Ovary (tissue), 9 donors: ENCODE results near the gene CCL19. TPM values are rescaled to one million over a fixed set of nuclear protein-coding genes. Genes with fewer than 3 reads are reported as not detected.

Experiments
- DNase-seq, 5 donors: peaks; one replicate each; pipeline ENCODE4 v3.0.0-alpha.2; 2019 to 2020
- H3K27ac ChIP-seq, 2 donors: fragments of 200-600 bp; one replicate each; pipeline versions ENCODE4 v1.5.1 to v1.8.0; 2019 to 2022
- H3K27me3 ChIP-seq: fragments of 200-600 bp; one replicate; pipeline ENCODE4 v1.8.0; 2022
- H3K36me3 ChIP-seq: fragments of 200-600 bp; sonication (generic); one replicate; pipeline ENCODE4 v1.5.1; 2019
- H3K4me1 ChIP-seq: one replicate; pipeline ENCODE4 v1.8.1; 2013; ENCODE audit warnings: mild to moderate bottlenecking, moderate library complexity; ENCODE audit not compliant: insufficient read depth
- H3K4me3 ChIP-seq: fragments of 200-600 bp; sonication (generic); one replicate; pipeline ENCODE4 v1.5.1; 2017
- H3K9me3 ChIP-seq, 2 donors: fragments of 200-600 bp in 1 of 2; sonication (generic) in 1 of 2; one replicate each; pipeline versions ENCODE4 v1.5.1 to v1.8.1; 2013 to 2019; ENCODE audit warnings: mild to moderate bottlenecking in 1 of 2, moderate library complexity in 1 of 2
- EP300 ChIP-seq: sonication (generic); formaldehyde crosslinking; IDR thresholded peaks from one replicate; pipeline ENCODE4 v1.6.1; 2017; ENCODE audit warnings: antibody characterized with exemption
- POLR2A ChIP-seq: fragments of 450-650 bp; IDR thresholded peaks from one replicate; pipeline ENCODE4 v1.6.1; 2017; ENCODE audit warnings: antibody characterized with exemption, mild to moderate bottlenecking, moderate library complexity
- WGBS, 3 donors: extraction: QIAGEN DNeasy Blood & Tissue Kit in 1 of 3; methylation state at CpG; one replicate each; pipeline versions ENCODE4 v1.1.5 to v1.1.7; 2013 to 2017; 5-methylcytosine and 5-hydroxymethylcytosine counted together
- intact Hi-C, 4 donors: fragments of 100-400 bp; cut with DNase I; formaldehyde crosslinking; loops; one replicate each; pipeline versions ENCODE4 v1.11.0 to v1.15.1; 2022 to 2023
- polyA plus RNA-seq, 2 donors: library from polyadenylated mRNA; stranded (reverse); fragments of 200-250 nt in 1 of 2; fragments of 350-450 nt in 1 of 2; fragmentation: Illumina TruSeq in 1 of 2; extraction: RNeasy Lipid Tissue Mini Kit (QIAGEN cat#74804) in 1 of 2; gene quantifications; one replicate each; pipeline ENCODE4 v1.2.3, GENCODE V29; 2013 to 2014
- total RNA-seq, 7 donors: library from RNA; depleted of rRNA in 2 of 7; stranded (reverse); fragments of >200 nt in 2 of 7; fragmentation: NEBNext Ultra II Directional in 3 of 7; extraction: Animal tissue kit (Norgen Biotek cat#: 25700) in 3 of 7; gene quantifications; one replicate each; pipeline versions ENCODE4 v1.1.0 to v1.2.4, GENCODE V29; 2016 to 2023
- TF ChIP-seq, protein P1 (sequence below), 3 donors: fragments of 450-650 bp in 2 of 3; fragments of 200-600 bp in 1 of 3; IDR thresholded peaks; one replicate each; pipeline versions ENCODE4 v1.5.1 to v1.8.0; 2016 to 2022; ENCODE audit warnings: antibody characterized with exemption in 3 of 3, mild to moderate bottlenecking in 1 of 3
- donor health status: DM: no; HTN: no; CAD: no; lungs with moderate emphysema.
- donor health status: DM: no; HTN: no; CAD: no.
- donor health status: Bipolar disorder and iron deficiency.
- donor health status: DM: yes; HTN: yes; CAD: no.
- donor health status: DM: no; HTN: no; CAD: no.
- donor health status: DM: yes; HTN: yes; CAD: no.

Gene CCL19
- total and polyA plus RNA-seq, 9 donors = 0.40 to 14.9 (median 7.7) TPM; not detected in 5

DNA sequence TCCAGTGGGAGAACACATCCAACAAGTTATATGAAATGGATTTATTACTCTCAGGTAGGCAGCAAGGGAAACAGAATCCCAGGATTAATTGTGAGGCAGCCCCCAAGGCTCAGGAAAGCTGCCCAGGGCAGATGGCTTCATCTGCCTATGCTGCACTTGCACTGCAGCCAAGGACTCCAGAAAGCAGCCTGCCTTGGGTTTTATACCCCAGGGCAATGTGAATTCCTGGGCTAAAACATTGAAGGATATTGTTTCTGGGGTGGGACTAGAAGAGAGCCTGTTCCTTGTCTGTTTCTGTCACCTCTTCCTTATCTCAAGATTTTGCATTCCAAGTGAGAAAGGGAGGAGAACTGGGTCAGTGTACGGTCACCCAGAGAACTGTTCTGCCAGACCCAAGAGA lies 19.8 kb downstream of the CCL19 start:
- H3K9me3 ChIP-seq = no peaks in the 10 kb centered on the region
- H3K4me3 ChIP-seq = no peak overlapping the region
- H3K27ac ChIP-seq = no peak overlapping the region
- DNase-seq = no peak
- no peaks in the 10 kb centered on the region for H3K36me3 ChIP-seq
- intact Hi-C loops = no loop called here
- no peak for TF ChIP-seq EP300
- TF ChIP-seq, protein P1, sequence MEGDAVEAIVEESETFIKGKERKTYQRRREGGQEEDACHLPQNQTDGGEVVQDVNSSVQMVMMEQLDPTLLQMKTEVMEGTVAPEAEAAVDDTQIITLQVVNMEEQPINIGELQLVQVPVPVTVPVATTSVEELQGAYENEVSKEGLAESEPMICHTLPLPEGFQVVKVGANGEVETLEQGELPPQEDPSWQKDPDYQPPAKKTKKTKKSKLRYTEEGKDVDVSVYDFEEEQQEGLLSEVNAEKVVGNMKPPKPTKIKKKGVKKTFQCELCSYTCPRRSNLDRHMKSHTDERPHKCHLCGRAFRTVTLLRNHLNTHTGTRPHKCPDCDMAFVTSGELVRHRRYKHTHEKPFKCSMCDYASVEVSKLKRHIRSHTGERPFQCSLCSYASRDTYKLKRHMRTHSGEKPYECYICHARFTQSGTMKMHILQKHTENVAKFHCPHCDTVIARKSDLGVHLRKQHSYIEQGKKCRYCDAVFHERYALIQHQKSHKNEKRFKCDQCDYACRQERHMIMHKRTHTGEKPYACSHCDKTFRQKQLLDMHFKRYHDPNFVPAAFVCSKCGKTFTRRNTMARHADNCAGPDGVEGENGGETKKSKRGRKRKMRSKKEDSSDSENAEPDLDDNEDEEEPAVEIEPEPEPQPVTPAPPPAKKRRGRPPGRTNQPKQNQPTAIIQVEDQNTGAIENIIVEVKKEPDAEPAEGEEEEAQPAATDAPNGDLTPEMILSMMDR (IDR thresholded peaks at IDR 0.05) = no peak
- TF ChIP-seq POLR2A = no peak
- WGBS, 3 donors = 58 to 76% (median 67%) methylated on average over 1 of the region's 1 CpG
- H3K27me3 ChIP-seq = no peaks in the 10 kb centered on the region
- peaks cover 1% of the 10 kb centered on the region for H3K4me1 ChIP-seq

- intact Hi-C loops = loop anchor here in 2 of 4 donors (2.0 to 10.0 kb wide), 2 partner anchors 31 to 1505 kb away; partner anchors contain the start of gene B4GALT1 (in 1 of the 2)
- Histone ChIP-seq H3K27me3 (no peaks in the 10 kb centered on the region), H3K9me3 (no peaks in the 10 kb centered on the region), H3K4me3 (no peak overlapping the region), H3K4me1 (peaks cover 1% of the 10 kb centered on the region), H3K36me3 (no peaks in the 10 kb centered on the region), H3K27ac (no peak overlapping the region)
- no peak for DNase-seq
- 88 to 92% (median 90%) methylated on average over 5 of the region's 5 CpGs for WGBS, 3 donors
- TF ChIP-seq POLR2A (no peak), EP300 (no peak)
- TF ChIP-seq, protein P1 (IDR thresholded peaks at IDR 0.05) = no peak
These were observed 21.1 kb downstream of the CCL19 start for GRCh38 chr9:34669809-34670562.

DNA sequence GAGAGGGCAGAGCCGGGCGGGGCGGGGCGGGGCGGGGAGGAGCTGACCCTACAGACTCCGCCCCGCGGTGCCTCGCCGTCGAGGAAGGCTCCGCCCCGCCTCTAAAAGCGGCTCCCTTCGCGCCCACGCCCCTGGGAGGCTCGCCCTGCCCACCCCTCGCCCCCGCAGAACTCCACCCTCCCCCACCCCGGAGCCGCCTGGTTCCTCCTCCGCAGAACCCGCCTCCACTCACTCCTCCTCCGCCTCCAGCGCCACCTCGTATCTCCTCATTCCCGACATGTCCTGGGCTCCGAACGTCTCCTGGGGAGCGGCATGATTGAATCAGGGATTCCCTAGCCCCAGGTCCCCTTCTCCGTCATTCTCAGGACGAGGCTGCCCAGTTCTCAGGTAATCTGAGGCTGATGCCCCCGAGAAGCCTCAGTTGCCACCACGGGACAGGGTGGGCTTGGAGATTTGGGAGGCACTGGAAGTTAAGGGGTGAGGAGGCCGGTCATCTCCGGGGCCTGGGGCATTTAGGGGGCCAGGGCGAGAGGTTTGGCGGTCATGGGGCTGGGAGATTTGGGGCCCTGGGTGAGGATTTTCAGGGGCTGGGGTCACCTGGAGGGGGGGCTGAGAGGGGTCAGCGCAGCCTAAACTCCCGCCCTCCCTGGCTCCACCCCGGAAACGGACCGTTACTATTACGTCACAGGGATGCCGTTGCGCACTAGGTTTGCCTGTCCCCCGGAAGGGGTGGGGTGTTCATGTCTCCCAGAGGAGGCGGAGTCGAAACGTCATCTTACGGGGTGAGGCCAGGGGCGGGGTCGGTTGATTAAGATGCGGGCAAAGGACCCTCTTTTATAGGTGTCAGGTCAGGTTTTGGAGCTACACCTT lies 25.5 kb downstream of the CCL19 start:
- H3K4me1 ChIP-seq = peaks cover 4% of the 10 kb centered on the region
- peak overlapping the region; percentile 81 for H3K4me3 ChIP-seq
- intact Hi-C loops = loop anchor here in 1 of 4 donors (10.0 kb wide), 1 partner anchor 1501 kb away; the partner anchor contains the start of gene B4GALT1
- peak; percentile 96 to 98 (median 98) for DNase-seq
- 1% methylated on average over 40 to 55 of the region's 55 CpGs for WGBS, 3 donors
- H3K27me3 ChIP-seq = no peaks in the 10 kb centered on the region
- H3K9me3 ChIP-seq = no peaks in the 10 kb centered on the region
- TF ChIP-seq EP300 (peak; percentile 40), POLR2A (peak; percentile 95)
- TF ChIP-seq, protein P1 (IDR thresholded peaks at IDR 0.05) = peak in 1 of 3 donors; percentile 45
- no peaks in the 10 kb centered on the region for H3K36me3 ChIP-seq
- peak overlapping the region; percentile 94 to 98 for H3K27ac ChIP-seq

DNA sequence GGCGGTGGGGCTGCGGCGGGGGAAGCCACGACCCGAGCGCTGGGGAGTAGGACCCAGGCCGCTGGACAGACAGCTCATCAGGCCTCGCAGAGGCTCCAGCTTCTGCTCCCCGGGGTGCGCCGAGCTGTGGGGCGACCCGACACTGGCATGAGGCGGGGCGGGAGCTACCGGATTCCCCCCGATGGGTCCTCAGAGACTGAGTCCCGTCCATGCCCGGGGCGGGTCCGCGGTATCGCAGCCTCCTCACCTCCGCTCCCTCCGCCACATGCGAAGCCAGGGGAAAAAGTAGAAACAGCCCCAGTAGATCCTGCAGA lies 26.1 kb downstream of the CCL19 start:
- Histone ChIP-seq H3K4me1 (peaks cover 4% of the 10 kb centered on the region), H3K36me3 (no peaks in the 10 kb centered on the region), H3K4me3 (peak overlapping the region; percentile 81), H3K27me3 (no peaks in the 10 kb centered on the region), H3K9me3 (no peaks in the 10 kb centered on the region), H3K27ac (peak overlapping the region; percentile 59 to 94)
- no peak for TF ChIP-seq EP300
- TF ChIP-seq POLR2A = no peak
- TF ChIP-seq, protein P1 (IDR thresholded peaks at IDR 0.05) = no peak
- no peak for DNase-seq
- WGBS, 3 donors = 0 to 2% (median 1%) methylated on average over 7 to 26 of the region's 26 CpGs
- intact Hi-C loops = loop anchor here in 1 of 4 donors (10.0 kb wide), 1 partner anchor 1500 kb away; the partner anchor contains the start of gene B4GALT1
